Activated naive CD4-positive, alpha-beta T cell treated with anti-CD3 and anti-CD28 coated beads, Interleukin-2, amount 50 U/mL, for 72 hours (primary cell): ENCODE results near the gene BTNL2. TPM values are rescaled to one million over a fixed set of nuclear protein-coding genes. Genes with fewer than 3 reads are reported as not detected.
"Not testable (repeated sequence)": the region's sequence is repeated elsewhere in the genome, so short reads cannot be mapped to it uniquely, and the experiment has no call there.

Experiments
- ATAC-seq, 2 donors: fragments of 150-1000 bp; cut with Tn5 transposase; 2 replicates each; pipeline ENCODE4 v1.10.0; 2021; ENCODE audit warnings: mild to moderate bottlenecking in 2 of 2, moderate library complexity in 2 of 2
- DNase-seq, 2 donors: peaks; one replicate each; pipeline ENCODE4 v3.0.0; 2021 to 2022; ENCODE audit warnings: low spot score in 2 of 2
- H3K27ac Mint-ChIP-seq, 2 donors: one replicate each; pipeline ENCODE4 v1.8.0; 2022; ENCODE audit warnings: mild to moderate bottlenecking in 2 of 2, mixed read lengths in 2 of 2
- H3K36me3 Mint-ChIP-seq, 2 donors: one replicate each; pipeline ENCODE4 v1.8.0; 2022; ENCODE audit warnings: mixed read lengths in 2 of 2
- H3K9me3 Mint-ChIP-seq, 2 donors: one replicate each; pipeline ENCODE4 v1.8.0; 2022; ENCODE audit warnings: mixed read lengths in 2 of 2
- total RNA-seq, 2 donors: library from RNA; stranded (reverse); gene quantifications; one replicate each; pipeline ENCODE4 v1.2.3, GENCODE V29; 2022

The BTNL2 gene
- total RNA-seq, 2 donors from 2014 or later = not detected

GRCh38 chr6:32387589-32388340 is 19.2 kb downstream of the BTNL2 start:
- no peaks in the 10 kb centered on the region for H3K9me3 Mint-ChIP-seq
- no peaks in the 10 kb centered on the region for H3K36me3 Mint-ChIP-seq
- ATAC-seq = no peak
- DNase-seq = no peak
- H3K27ac Mint-ChIP-seq = no peak overlapping the region

- DNase-seq (no peak), ATAC-seq (no peak)
- no peak overlapping the region for H3K27ac Mint-ChIP-seq
- no peaks in the 10 kb centered on the region for H3K36me3 Mint-ChIP-seq
- no peaks in the 10 kb centered on the region for H3K9me3 Mint-ChIP-seq
These were observed 20.9 kb downstream of the BTNL2 start for GRCh38 chr6:32386040-32386439.

- DNase-seq (no peak), ATAC-seq (no peak)
- Mint-ChIP-seq H3K36me3 (no peaks in the 10 kb centered on the region), H3K9me3 (no peaks in the 10 kb centered on the region), H3K27ac (no peak overlapping the region)
These were observed 24.1 kb downstream of the BTNL2 start for GRCh38 chr6:32382757-32383420.

GRCh38 chr6:32379545-32379944 is 27.4 kb downstream of the BTNL2 start:
- no peak overlapping the region for H3K27ac Mint-ChIP-seq
- ATAC-seq = no peak

GRCh38 chr6:32375739-32376529 is 31.0 kb downstream of the BTNL2 start:
- no peaks in the 10 kb centered on the region for H3K36me3 Mint-ChIP-seq
- no peaks in the 10 kb centered on the region for H3K9me3 Mint-ChIP-seq
- no peak overlapping the region for H3K27ac Mint-ChIP-seq
- ATAC-seq = no peak
- DNase-seq = no peak

More at GRCh38 chr6:32379545-32379944, 27.4 kb downstream of the BTNL2 start:
- Mint-ChIP-seq H3K36me3 (no peaks in the 10 kb centered on the region), H3K9me3 (no peaks in the 10 kb centered on the region)
- no peak for DNase-seq

- no peak for DNase-seq
- H3K27ac Mint-ChIP-seq = no peak within 1 kb of the TSS
- no peaks in the 10 kb centered on the region for H3K9me3 Mint-ChIP-seq
- H3K36me3 Mint-ChIP-seq = no peaks in the 10 kb centered on the region
- no peak for ATAC-seq
These were observed 35.2 kb downstream of the BTNL2 start, which contains the start of gene TSBP1 for GRCh38 chr6:32371803-32372202. Gene TSBP1 (minus strand): TSS chr6:32371903. CDS start chr6:32371706, 197 bp downstream.

GRCh38 chr6:32371229-32371628 is 35.8 kb downstream of the BTNL2 start:
- no peak for ATAC-seq
- H3K27ac Mint-ChIP-seq = no peak overlapping the region

GRCh38 chr6:32370505-32370904 is 36.5 kb downstream of the BTNL2 start:
- no peaks in the 10 kb centered on the region for H3K36me3 Mint-ChIP-seq
- H3K27ac Mint-ChIP-seq = no peak overlapping the region

More at GRCh38 chr6:32371229-32371628, 35.8 kb downstream of the BTNL2 start:
- no peak for DNase-seq
- Mint-ChIP-seq H3K36me3 (no peaks in the 10 kb centered on the region), H3K9me3 (no peaks in the 10 kb centered on the region)

GRCh38 chr6:32369660-32370059 is 37.3 kb downstream of the BTNL2 start:
- peak; percentile 80 to 94 for ATAC-seq
- peak in 1 of 2 donors; percentile 34 for DNase-seq
- H3K36me3 Mint-ChIP-seq = peaks cover 0 to 1% of the 10 kb centered on the region in 2 donors

More at GRCh38 chr6:32370505-32370904, 36.5 kb downstream of the BTNL2 start:
- no peaks in the 10 kb centered on the region for H3K9me3 Mint-ChIP-seq
- no peak for ATAC-seq
- DNase-seq = no peak

GRCh38 chr6:32367644-32368043 is 39.3 kb downstream of the BTNL2 start:
- Mint-ChIP-seq H3K27ac (no peak overlapping the region), H3K9me3 (no peaks in the 10 kb centered on the region), H3K36me3 (peaks cover 0 to 6% of the 10 kb centered on the region in 2 donors)
- DNase-seq (no peak), ATAC-seq (no peak)

More at GRCh38 chr6:32369660-32370059, 37.3 kb downstream of the BTNL2 start:
- no peaks in the 10 kb centered on the region for H3K9me3 Mint-ChIP-seq
- H3K27ac Mint-ChIP-seq = no peak overlapping the region

- not testable (repeated sequence) for ATAC-seq, DNase-seq, H3K36me3 Mint-ChIP-seq, H3K9me3 Mint-ChIP-seq, H3K27ac Mint-ChIP-seq
These were observed 47.8 kb downstream of the BTNL2 start for GRCh38 chr6:32359225-32359624.

GRCh38 chr6:32358548-32358947 is 48.4 kb downstream of the BTNL2 start:
- not testable (repeated sequence) for H3K36me3 Mint-ChIP-seq, H3K9me3 Mint-ChIP-seq, ATAC-seq, DNase-seq, H3K27ac Mint-ChIP-seq

GRCh38 chr6:32355018-32355417 is 52.0 kb downstream of the BTNL2 start:
- no peak overlapping the region for H3K27ac Mint-ChIP-seq
- DNase-seq (no peak), ATAC-seq (peak in 1 of 2 donors; percentile 56)
- no peaks in the 10 kb centered on the region for H3K36me3 Mint-ChIP-seq
- no peaks in the 10 kb centered on the region for H3K9me3 Mint-ChIP-seq

GRCh38 chr6:32353348-32353747 is 53.6 kb downstream of the BTNL2 start:
- no peaks in the 10 kb centered on the region for H3K36me3 Mint-ChIP-seq
- H3K9me3 Mint-ChIP-seq = no peaks in the 10 kb centered on the region
- ATAC-seq (no peak), DNase-seq (no peak)
- H3K27ac Mint-ChIP-seq = no peak overlapping the region
